Activated CD8-positive, alpha-beta memory T cell treated with anti-CD3 and anti-CD28 coated beads, Interleukin-2, amount 50 U/mL, for 24 hours (primary cell): Measurements from ENCODE around the gene SNX9.
"Not testable (repeated sequence)": the region's sequence is repeated elsewhere in the genome, so short reads cannot be mapped to it uniquely, and the experiment has no call there.

Source experiments
- DNase-seq: peaks from one replicate; pipeline ENCODE4 v3.0.0-alpha.2; 2020; ENCODE audit errors: extremely low read depth

The SNX9 gene

DNA sequence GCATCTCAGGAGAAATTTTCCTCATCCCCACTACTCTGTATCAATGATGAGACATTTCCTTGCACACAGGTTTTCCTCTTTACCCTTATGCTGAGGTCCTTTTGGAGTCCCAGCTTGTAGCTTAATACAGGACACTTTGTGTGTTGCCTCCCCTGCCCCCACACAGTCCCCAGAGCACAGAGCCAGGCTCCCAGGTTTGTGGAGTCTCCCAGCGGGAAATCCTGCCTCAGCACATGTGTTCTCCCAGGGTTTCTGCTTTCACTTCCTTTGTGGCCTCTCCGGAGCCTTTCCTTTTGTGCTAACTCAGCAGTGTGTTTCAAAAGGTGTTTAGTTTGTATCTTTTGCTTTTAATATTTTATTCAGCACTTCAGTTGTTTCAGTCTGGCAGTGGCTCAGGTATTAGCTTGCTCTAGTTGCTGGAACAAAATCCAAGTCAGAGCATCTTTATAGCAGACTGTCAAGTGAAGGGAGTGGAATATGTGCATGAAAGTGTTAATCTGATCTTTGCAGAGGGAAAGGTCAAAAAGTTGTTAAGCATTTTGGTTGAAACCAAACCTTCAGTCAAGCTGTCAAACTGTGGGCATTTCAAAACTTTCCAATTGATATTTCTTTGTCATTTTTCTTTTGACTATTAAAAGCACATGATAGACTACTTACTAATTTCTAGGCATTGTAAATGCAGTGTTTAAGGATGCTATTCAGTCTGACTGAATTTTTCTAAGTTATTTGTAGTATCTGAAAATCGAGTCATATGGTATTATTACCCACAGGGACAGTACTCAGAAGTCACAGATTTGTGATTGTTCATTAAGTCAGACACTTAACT, 8.6 kb downstream of the SNX9 start:
- no peak for DNase-seq

DNA sequence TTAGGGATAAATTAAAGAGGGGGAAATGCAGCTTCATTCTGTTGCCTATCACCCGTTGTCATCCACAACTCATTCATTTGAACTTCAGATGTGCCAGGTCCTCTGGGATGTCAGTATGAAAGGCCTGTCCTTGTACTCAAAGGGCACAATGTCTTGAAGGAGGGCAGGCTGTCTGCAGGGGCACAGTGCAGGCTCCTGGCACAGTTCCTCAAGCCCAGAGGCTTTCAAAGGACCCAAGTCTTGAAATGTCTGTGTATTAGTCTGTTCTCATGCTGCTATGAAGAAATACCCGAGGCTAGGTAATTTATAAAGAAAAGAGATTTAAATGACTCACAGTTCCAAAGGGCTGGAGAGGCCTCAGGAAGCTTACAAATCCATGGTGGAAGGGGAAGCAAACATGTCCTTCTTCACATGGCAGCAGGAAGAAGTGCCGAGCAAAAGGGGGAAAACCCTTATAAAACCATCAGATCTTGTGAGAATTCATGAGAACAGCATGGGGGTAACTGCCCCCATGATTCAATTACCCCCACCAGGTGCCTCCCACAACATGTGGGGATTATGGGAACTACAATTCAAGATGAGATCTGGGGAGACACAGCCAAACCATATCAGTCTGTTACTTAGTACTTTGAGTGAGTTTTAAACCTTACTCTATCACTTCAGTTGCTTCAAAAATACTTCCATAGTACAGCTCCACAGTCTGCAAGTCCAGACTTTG, 9.4 kb downstream of the SNX9 start:
- DNase-seq: no peak

DNA sequence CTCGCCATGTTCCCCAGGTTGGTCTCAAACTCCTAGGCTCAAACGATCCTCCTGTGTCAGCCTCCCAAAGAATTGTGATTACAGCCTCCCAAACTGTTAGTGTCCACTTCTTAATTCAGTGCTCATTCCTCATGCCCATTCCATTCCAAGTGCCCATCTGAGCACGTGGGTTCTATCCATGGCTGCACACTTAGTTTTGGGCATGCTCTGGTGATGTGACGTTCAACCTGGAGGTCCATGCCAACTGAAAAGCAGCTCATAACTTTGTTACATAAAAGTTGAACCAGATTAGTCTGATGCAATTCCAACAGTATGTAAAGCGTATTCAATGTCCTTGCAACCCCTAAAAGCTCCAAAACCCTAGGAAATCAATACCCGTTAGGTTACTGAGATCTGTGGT, 11.5 kb downstream of the SNX9 start:
- DNase-seq: no peak

DNA sequence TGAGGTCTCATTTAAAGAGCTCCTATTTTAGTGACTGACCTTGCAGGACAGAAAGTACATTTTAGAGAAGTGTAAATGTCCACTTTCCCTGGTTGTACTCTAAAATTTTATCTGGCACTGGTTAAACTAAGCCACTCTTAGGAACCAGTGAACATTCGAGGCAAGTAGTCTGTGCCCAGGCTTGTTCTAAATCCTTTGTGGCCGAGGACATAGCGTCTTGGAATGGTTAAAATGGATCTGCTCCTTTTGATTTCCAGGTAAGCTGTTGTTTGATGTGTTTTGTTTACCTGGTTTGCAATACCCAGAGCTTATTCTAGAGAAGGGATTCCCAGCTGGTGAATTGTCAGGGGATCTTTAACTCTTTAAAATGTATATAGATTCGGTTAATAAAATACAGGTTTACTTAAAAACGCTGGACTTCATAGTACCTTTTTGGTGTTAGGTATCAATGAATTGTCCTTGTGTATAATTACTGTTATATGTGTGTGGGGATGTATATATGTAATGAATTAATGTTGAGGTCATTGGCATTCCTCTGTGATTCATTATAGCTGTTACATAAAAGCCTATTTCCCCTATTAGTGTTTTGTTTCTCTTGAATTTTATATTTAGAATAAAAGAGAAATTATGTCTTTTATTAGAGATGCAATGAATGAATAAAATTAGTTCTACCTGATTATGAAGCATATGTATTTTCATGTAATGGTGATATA, 15.8 kb downstream of the SNX9 start:
- no peak for DNase-seq

DNA sequence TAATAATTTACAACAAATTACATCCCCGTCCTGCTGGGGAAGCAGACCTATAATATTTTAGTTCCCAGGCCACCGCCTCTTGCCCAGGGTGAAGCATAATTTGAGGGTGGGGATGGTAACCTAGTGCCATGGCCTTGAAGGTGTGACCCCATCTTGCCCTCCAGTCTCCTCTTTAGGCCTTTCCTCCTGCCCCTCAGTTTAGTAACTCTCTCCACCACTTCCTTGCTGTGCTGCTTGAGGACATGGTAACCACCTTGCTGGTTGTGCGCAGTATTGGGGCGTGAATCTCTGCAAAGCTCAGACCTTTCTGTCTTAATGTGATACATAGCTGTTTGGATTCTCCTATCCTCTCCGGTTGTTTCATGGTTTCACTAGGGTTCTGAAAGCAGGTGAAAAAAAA, 16.6 kb downstream of the SNX9 start:
- no peak for DNase-seq

DNA sequence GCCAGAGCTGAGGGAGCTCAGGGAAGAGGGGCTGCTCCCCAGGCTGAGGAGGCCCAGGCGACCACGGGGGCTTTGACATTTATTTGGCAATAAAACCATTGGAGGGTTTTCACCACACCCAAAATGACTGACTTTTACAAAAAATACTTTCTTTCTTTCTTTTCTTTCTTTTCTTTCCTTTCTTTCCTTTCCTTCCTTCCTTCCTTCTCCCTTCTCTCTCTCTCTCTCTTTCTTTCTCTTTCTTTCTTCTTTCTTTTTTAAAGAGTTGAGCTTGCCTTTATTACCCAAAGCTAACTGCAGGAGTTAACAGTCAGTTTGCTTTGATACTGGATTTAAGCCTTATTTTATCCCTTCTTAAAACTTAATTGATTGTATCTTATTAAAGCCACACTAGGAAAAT, 17.2 kb downstream of the SNX9 start:
- DNase-seq: no peak

DNA sequence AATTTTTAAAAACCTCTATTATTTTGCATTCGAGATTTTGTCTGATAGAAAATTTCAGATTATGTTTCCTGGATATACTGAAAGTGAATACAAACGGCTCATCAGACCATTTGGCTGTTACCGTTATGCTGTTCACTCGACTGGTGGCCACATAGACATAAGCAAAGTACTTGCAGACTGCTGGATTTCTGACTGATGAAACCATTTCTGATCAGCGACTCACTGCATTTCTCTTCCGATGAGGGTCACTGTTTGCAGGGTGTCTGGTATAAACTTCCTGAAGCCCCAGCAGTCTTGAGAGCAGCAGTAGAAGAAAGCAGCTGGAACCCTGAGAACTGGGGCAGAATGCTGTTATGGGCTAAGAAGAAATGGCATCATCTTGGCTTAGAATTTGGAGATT, 17.7 kb downstream of the SNX9 start:
- DNase-seq: no peak

DNA sequence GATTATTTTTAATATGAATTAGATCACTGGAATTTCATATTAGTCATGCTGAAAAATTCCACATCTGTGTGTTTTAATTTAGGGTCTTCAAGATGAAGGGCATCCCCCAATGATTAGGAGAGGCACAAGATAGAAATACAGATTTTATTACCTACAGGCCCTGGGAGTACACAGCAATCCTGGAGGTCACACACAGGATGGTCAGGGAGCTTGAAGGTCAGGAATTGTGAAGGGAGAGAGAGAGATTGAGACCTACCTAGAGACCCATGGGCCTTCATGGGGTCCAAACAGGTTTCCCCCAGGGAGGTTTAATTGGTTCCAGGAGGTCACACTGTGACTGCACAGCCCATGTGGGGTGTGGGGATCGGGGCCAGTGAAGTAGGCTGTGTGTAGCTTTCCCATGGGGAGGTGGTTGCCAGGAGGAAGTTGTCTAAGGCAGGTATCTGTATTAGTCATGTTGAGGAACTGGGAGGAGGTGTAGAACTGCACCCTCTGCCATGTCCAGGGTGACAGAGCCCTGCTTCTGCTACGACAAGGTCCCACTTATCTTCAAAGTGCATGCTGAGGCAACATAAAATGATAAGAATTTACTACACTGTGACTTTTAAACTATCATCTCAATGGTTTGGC, 18.3 kb downstream of the SNX9 start:
- DNase-seq: no peak

DNA sequence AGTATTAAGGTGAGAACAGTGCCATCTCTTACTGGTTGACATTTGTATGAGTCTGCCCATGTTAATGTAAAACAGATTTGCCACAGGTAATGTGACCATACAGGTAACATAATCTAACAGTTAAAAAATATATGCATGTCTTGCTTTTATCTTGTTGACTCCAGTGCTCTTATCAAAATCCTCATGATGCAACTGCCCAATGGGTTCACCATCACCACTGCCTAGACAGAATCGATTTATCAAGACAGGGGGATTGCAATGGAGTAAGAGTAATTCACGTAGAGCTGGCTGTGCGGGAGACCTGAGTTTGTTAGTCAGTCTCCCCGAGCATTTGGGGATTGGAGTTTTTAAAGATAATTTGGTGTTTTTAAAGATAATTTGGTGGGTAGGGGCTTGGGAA, 19.2 kb downstream of the SNX9 start:
- no peak for DNase-seq

DNA sequence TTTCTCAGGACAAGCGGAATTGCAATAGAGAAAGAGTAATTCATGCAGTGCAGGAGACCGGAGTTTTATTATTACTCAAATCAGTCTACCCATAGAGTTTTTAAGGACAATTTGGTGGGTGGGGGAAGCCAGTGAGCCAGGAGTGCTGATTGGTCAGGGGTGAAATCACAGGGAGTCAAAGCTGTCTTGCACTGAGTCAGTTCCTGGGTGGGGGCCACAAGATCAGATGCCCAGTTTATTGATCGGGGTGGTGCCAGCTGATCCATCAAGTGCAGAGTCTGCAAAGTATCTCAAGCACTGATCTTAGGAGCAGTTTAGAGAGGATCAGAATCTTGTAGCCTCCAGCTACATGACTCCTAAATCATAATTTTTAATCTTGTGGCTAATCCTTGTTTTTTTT, 21.1 kb downstream of the SNX9 start:
- not testable (repeated sequence) for DNase-seq

DNA sequence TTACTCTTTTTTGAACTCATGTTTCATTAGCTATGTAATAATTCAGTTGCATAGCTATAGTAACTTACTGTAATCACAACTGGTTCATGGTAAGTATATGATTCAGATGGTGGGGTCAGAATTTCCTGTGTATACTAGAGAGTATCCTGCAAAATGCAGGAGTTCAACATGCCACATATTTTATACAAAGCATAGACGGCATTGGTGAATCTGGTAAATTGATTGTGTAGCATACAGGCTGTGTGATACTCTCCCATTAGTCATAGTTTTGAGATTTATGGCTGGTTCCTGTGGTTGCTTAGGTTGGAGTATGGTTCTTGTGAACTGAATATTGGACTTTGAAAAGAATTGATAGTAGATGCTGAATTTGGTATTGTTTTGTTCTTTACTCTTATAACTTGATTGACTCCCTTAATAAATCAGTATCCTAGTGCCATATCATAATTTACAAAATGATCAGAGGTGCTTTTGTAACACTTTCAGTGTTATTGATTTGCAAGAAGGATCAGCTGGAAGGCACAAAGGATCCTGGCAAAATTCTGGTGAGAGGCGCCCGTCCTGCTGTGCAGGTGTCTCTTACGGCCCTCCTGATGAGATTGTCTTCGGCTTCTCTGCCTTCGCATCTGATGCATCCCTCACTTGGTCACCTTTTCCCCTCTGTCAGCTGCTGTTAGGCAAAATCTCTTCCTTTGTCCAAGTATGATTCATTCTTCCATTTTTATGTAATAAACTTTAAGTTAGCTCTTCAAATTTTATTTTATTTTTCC, 22.6 kb downstream of the SNX9 start:
- DNase-seq: no peak

DNA sequence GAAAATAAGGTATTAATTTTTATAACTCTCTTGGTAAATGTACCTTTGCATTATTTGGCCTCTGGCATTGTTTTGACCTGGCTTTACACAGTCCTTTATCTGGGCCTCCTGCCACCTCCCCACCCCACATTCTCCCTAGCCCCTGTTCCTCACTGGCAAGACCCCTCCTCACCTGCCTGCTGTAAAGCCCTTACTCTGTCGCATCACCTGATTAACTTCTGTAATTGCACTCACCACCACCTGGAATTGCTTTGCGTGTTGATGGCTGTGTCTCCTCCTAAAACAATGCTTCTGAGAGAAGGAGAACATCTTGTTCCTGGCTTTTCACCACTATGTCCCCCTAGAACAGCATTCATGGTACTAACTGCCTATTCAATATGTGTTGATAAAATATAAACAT, 24.8 kb downstream of the SNX9 start:
- no peak for DNase-seq

DNA sequence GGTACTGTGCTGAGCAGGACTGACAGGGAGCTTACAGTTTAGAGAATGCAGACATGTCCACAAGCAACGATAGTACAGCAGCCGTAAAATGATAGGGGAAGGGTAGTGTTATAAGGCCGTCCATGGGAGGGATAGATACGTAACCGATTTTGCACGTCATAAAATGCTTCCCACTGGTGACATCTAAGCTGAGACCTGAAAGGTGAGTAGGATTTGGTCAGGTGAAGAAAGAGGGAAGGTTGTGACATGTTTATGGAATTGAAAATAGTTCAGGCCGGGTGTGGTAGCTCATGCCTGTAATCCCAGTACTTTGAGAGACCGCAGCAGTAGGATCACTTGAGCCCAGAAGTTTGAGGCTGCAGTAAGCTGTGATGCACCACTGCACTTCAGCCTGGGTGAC, 25.6 kb downstream of the SNX9 start:
- no peak for DNase-seq

DNA sequence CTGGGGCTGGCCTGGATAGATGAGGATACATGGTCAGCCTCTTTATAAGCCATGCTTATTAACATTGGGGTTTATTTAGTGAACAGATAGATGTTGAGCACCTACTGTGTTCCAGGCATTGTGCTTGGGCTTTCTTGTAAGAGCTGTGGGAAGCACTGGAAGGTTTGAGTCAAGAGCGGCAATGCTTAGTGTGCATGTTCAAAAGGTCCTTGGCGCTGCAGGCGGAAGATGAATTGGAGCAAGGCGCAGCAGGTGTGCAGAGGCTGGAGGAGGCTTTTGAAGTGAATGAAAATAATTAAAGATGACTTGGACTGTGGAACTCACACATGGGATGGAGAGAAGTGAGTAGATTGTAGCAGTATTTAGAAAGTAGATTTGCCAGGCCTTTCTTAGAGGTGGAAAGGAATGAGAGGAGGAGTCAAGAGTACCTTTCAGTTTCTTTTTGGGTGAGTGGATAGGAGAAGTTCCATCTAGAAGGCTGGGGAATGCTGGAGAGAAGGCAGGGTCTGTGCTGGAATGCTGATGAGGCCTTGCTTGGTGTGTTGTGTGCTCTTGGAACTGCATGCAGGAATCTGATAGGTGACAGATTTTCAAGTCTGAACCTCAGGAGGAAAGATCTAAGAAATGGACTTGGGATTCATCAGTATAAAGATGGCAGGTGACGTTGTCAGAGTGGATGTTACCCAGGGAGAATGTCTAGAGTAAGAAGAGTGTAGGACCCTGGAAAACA, 26.4 kb downstream of the SNX9 start:
- DNase-seq: no peak

DNA sequence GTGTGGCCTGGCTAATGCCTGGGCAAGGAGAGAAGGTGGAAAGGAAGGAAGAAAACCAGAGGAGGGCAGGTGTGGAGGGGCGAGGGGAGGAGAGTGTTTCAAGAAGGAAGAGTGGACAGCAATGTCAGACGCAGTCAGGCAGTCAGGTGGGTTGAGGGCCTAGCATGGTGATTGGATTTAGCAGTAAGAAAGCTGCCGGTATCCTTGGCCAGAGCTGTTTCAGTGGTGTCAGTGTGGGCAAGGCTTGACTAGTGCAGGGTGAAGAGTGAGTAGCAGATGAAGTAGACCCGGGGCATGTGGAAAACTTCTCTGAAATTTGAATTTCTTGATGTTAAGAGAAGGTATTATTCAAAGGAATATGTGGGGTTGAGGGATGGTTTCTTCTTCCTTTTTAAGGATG, 27.0 kb downstream of the SNX9 start:
- DNase-seq: no peak

DNA sequence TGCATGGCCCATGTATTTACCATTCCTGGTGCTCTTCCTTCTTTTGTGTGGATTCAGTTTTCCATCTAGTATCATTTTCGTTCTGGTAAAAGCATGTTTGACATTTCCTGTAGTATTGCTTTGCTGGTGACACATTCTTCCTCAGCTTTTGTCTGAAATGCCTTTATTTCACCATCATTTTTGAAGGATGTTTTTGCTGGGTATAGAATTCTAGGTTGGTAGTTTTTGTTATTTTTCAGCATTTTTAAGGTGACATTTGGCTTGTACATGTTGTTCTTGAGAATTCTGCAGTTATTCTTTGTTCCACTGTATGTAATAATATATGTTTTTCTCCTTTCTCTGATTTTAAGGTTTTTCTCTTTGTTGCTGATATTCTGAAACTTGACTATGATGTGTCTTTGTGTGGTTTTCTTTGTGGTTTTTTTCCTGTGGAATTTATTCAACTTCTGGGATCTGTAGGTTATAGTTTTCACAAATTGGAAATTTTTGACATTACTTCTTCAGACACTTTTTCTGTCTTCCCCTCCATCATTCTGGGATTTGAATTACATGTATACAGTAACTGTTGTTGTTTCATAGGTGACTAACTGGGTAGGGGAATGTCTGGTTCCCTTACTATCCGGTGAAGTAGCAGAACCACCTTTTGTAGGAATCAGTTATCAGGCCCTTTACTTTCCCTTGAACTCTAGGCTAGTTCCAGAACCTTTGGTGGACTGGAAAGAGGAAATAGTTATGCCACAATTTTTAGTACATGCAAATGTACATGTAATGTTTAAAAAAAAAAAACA, 30.2 kb downstream of the SNX9 start:
- DNase-seq: no peak

DNA sequence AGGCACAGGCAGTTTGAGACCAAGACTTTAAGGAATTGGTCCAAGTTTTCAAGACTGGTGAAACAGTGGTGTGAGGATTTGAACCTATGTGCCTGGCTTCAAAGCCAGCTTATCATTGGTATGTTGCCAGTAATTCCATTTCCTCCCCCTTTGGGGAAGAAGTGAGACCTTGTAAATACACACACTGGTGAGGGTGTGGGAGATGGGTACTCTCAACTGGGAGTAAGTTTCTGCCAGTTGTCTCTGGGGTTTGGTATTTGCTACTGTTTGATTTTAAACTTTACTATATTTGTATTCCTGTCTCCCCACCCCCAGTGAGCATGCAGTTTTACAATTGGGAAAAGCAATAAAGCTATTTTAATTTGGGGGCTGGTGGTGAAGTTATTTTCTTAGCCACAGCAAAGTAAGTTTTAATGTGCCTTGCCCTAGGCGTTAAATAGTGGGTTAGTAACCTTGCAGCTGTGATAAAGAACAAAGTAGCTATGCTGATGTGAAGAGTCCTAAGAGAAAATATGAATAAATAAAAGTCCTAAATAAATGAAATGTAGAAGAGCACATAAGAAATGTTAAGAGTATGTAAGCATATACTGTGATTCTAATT, 31.0 kb downstream of the SNX9 start:
- DNase-seq: no peak

DNA sequence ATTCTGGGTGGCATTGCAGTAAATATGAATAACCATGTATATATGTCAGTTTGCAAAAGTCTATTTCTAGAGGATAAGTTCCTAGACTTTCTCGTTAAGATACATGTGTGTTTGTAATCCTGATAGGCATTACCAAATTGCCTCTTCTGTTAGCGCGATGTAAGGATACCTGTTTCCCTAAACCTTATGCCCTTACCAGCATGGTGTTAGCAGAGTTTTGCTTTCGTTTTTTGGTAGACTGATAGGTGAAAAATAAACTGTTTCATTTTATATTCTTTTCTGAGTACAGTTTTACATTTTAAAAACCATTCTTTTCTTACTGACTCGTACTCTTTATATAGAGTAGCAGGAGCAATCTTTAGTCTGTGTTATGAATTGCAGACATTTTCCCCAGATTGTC, 32.3 kb downstream of the SNX9 start:
- no peak for DNase-seq

DNA sequence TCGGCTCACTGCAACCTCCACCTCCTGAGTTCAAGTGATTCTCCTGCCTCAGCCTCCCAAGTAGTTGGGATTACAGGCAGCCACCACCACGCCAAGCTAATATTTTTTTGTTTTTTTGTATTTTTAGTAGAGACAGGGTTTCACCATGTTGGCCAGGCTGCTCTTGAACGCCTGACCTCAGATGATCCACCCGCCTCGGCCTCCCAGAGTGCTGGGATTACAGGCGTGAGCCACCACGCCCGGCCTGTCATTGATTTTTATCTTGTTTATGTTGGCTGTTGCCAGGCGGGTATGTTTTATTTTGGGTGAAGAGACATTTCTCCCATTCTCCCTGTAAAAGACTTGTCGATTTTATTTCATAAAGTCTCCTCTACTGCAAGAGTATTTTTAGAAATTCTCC, 32.8 kb downstream of the SNX9 start:
- not testable (repeated sequence) for DNase-seq

DNA sequence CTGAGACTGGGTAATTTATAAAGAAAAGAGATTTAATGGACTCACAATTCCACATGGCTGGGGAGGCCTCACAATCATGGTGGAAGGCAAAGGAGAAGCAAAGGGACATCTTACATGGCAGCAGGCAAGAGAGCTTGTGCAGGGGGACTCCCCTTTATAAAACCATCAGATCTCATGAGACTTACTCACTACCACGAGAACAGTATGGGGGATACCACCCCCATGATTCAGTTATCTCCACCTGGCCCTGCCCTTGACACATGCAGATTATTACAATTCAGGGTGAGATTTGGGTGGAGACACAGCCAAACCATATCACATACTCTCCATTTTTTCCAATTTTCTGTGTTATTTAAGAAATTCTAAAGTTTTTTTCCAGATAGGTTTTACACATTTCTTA, 35.6 kb downstream of the SNX9 start:
- not testable (repeated sequence) for DNase-seq
